PC-9 (cell line): ENCODE data around the gene LRRC74A. TPM values are rescaled to one million over a fixed set of nuclear protein-coding genes. Genes with fewer than 3 reads are reported as not detected.

Experiments used
- BruUV-seq: library from RNA; stranded (reverse); fragments of 400-500 nt; replicated peaks from 2 replicates; lab custom pipeline; 2021; lab: Mats Ljungman, UMichigan
- CTCF ChIA-PET: fragments of 300-600 bp; sonication (Branson Sonifier 250); formaldehyde crosslinking; loops from one replicate; lab custom pipeline; 2022; ENCODE audit warnings: antibody characterized with exemption; lab: Charles Lee
- POLR2A ChIA-PET: fragments of 300-600 bp; sonication (Branson Sonifier 250); formaldehyde crosslinking; loops from one replicate; lab custom pipeline; 2022; ENCODE audit warnings: antibody characterized with exemption; ENCODE audit not compliant: unreplicated experiment; lab: Charles Lee
- DNase-seq, 2 experiments: peaks; one replicate each; pipeline versions ENCODE4 v3.0.0 to v3.0.0-alpha.2; 2015 to 2022; ENCODE audit warnings: mixed read lengths in 1 of 2
- H2AFZ ChIP-seq: fragments of 200-600 bp; sonication (generic); 2 replicates; pipeline ENCODE4 v1.8.1; 2017; ENCODE audit warnings: antibody characterized with exemption
- H3F3A ChIP-seq: fragments of 200-600 bp; sonication (generic); 2 replicates; pipeline ENCODE4 v1.8.1; 2017; ENCODE audit warnings: antibody characterized with exemption, mild to moderate bottlenecking, low read depth; ENCODE audit not compliant: insufficient read depth
- H3K27ac ChIP-seq: fragments of 200-600 bp; sonication (generic); 2 replicates; pipeline ENCODE4 v1.6.1; 2016; ENCODE audit warnings: mixed run types
- H3K27me3 ChIP-seq: fragments of 200-600 bp; sonication (generic); 2 replicates; pipeline ENCODE4 v1.6.1; 2016; ENCODE audit warnings: low read depth, mixed run types; ENCODE audit not compliant: insufficient read depth
- H3K36me3 ChIP-seq: fragments of 200-600 bp; sonication (generic); 2 replicates; pipeline ENCODE4 v1.6.1; 2016; ENCODE audit warnings: low read depth, mixed run types
- H3K4me1 ChIP-seq: fragments of 200-600 bp; sonication (generic); replicated peaks from 2 replicates; pipeline ENCODE4 v1.6.1; 2016; ENCODE audit warnings: mixed run types; ENCODE audit not compliant: insufficient read depth
- H3K4me2 ChIP-seq: fragments of 200-600 bp; sonication (generic); 2 replicates; pipeline ENCODE4 v1.6.1; 2017; ENCODE audit warnings: mixed run types
- H3K4me3 ChIP-seq: fragments of 200-600 bp; sonication (generic); 2 replicates; pipeline ENCODE4 v1.6.1; 2016; ENCODE audit warnings: mixed run types
- H3K79me2 ChIP-seq: fragments of 200-600 bp; sonication (generic); 2 replicates; pipeline ENCODE4 v1.6.1; 2017; ENCODE audit warnings: low read depth, mixed run types
- H3K9me2 ChIP-seq: fragments of 200-600 bp; sonication (generic); 2 replicates; pipeline ENCODE4 v1.8.1; 2017; ENCODE audit warnings: mild to moderate bottlenecking; ENCODE audit not compliant: insufficient read depth
- H3K9me3 ChIP-seq: fragments of 200-600 bp; sonication (generic); 2 replicates; pipeline ENCODE4 v1.8.1; 2016; ENCODE audit warnings: low read depth; ENCODE audit not compliant: insufficient read depth
- H4K20me1 ChIP-seq: fragments of 200-600 bp; sonication (generic); 2 replicates; pipeline ENCODE4 v1.8.1; 2017; ENCODE audit not compliant: insufficient read depth
- CTCF ChIP-seq: fragments of 200-600 bp; sonication (generic); conservative IDR thresholded peaks from 2 replicates; pipeline ENCODE4 v1.6.1; 2017; ENCODE audit warnings: mixed run types, antibody characterized with exemption, mild to moderate bottlenecking, moderate library complexity
- EZH2 ChIP-seq: fragments of 200-600 bp; sonication (generic); IDR thresholded peaks from 2 replicates; pipeline ENCODE4 v1.8.0; 2017; ENCODE audit warnings: antibody characterized with exemption, low read depth
- intact Hi-C: fragments of 100-400 bp; cut with micrococcal nuclease; formaldehyde crosslinking; loops from one replicate; pipeline ENCODE4 v1.10.0; 2022; ENCODE audit not compliant: unreplicated experiment
- total RNA-seq: library from RNA; stranded (reverse); gene quantifications from 2 replicates; pipeline ENCODE4 v1.2.3, GENCODE V29; 2021

The LRRC74A gene
- total RNA-seq, 1 experiment from 2014 or later: not detected

GRCh38 chr14:76782115-76782884 is 43.9 kb upstream of the LRRC74A start:
- Histone ChIP-seq H3K27me3 (no peaks in the 10 kb centered on the region), H3K79me2 (no peaks in the 10 kb centered on the region), H3K4me3 (no peak overlapping the region), H3K27ac (no peak overlapping the region), H2AFZ (no peak overlapping the region), H3K9me2 (no peaks in the 10 kb centered on the region), H4K20me1 (0 out of 2 replicates have a peak, but pooled peaks cover 6% of the 10 kb centered on the region), H3K4me1 (no peaks in the 10 kb centered on the region), H3K4me2 (no peak overlapping the region), H3F3A (no peaks in the 10 kb centered on the region), H3K9me3 (no peaks in the 10 kb centered on the region), H3K36me3 (no peaks in the 10 kb centered on the region)
- ChIA-PET POLR2A (no interaction called here), CTCF (no interaction called here)
- BruUV-seq: no TSS peak
- TF ChIP-seq CTCF: no peak
- no peak for TF ChIP-seq EZH2
- no peak for DNase-seq
- intact Hi-C loops: no loop called here

GRCh38 chr14:76782885-76783566 is 43.2 kb upstream of the LRRC74A start:
- Histone ChIP-seq H3K36me3 (no peaks in the 10 kb centered on the region), H3K79me2 (no peaks in the 10 kb centered on the region), H3K9me2 (no peaks in the 10 kb centered on the region), H4K20me1 (0 out of 2 replicates have a peak, but pooled peaks cover 6% of the 10 kb centered on the region), H3K27me3 (no peaks in the 10 kb centered on the region), H3K4me2 (no peak overlapping the region), H3F3A (no peaks in the 10 kb centered on the region), H2AFZ (no peak overlapping the region), H3K4me3 (no peak overlapping the region), H3K4me1 (no peaks in the 10 kb centered on the region), H3K9me3 (no peaks in the 10 kb centered on the region), H3K27ac (no peak overlapping the region)
- no peak for DNase-seq
- CTCF ChIA-PET: interaction anchor here (1.5 kb wide), 1 partner anchor 170 kb away, joined by 3 read pairs; no protein-coding TSS in a partner anchor
- POLR2A ChIA-PET: no interaction called here
- intact Hi-C loops: no loop called here
- BruUV-seq: no TSS peak
- TF ChIP-seq CTCF (no peak), EZH2 (no peak)

DNA sequence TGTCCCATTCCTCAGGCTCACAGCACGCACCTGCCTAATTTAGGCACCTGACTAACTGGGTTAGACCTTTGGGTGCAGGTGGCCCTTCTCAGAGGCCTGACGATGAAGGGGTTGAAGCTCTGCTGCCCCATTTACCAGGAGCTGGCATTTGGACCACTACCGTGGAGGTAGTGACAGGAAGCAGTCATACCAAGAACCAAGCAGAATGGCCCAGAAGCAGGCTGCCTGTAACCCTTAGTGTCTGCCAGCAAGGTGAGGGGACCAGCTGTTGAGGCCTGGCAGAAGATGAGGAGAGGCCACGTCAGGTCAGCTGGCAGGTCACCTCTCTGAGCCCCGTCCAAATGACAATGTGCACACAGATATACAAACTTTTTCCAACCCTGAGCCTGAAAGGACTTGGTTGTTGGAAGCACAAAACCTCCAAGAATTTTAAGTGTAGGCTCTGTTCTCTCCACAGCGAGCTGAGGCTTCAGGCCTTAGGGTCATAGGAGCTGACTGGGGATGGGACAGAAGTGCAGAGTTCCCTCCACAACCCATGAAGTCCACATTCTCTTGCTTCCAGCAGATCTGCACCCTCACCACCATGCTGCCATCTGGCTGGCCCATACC is 41.8 kb upstream of the LRRC74A start:
- Histone ChIP-seq H3K79me2 (no peaks in the 10 kb centered on the region), H3K27me3 (no peaks in the 10 kb centered on the region), H3F3A (no peaks in the 10 kb centered on the region), H2AFZ (no peak overlapping the region), H3K27ac (no peak overlapping the region), H3K4me1 (no peaks in the 10 kb centered on the region), H3K36me3 (no peaks in the 10 kb centered on the region), H4K20me1 (0 out of 2 replicates have a peak, but pooled peaks cover 6% of the 10 kb centered on the region), H3K4me3 (no peak overlapping the region), H3K4me2 (no peak overlapping the region), H3K9me2 (no peaks in the 10 kb centered on the region), H3K9me3 (no peaks in the 10 kb centered on the region)
- TF ChIP-seq EZH2: no peak
- no peak for TF ChIP-seq CTCF
- intact Hi-C loops: loop anchor here (1.0 kb wide), 1 partner anchor 74 kb away; no protein-coding TSS in a partner anchor
- BruUV-seq: no TSS peak
- ChIA-PET POLR2A (interaction anchor here (0.6 kb wide), 2 partner anchors 83 to 1602 kb away, joined by 3 to 5 read pairs; no protein-coding TSS in a partner anchor), CTCF (interaction anchor here (0.6 to 2.2 kb wide), 6 partner anchors 11 to 772 kb away, joined by 3 to 28 read pairs (median 6); no protein-coding TSS in a partner anchor)
- no peak for DNase-seq
